Body of pancreas (tissue), 4 donors: ENCODE results near the gene MSS51.

Source experiments
- CTCF ChIP-seq, 7 experiments: fragments of 450-650 bp in 4 of 7; fragments of 200-600 bp in 3 of 7; sonication (generic) in 3 of 7; IDR thresholded peaks; one replicate each; pipeline ENCODE4 v1.5.1; 2016 to 2019; ENCODE audit warnings: antibody characterized with exemption in 7 of 7
- POLR2A ChIP-seq, 3 donors: fragments of 450-650 bp; IDR thresholded peaks; one replicate each; pipeline ENCODE4 v1.6.1; 2016; ENCODE audit warnings: antibody characterized with exemption in 3 of 3, mild to moderate bottlenecking in 2 of 3

GRCh38 chr10:73413528-73414229, 19.7 kb downstream of the MSS51 start, which contains the start of gene ANXA7:
- peak in 4 of 7 experiments; percentile 25 to 47 (median 38) for TF ChIP-seq CTCF (IDR thresholded peaks at IDR 0.05)
- peak; percentile 80 to 92 (median 89) for TF ChIP-seq POLR2A (IDR thresholded peaks at IDR 0.05)
